HEK293 (cell line): ENCODE data around the gene PDLIM5.

Experiments used
- CTCF ChIA-PET: fragments of 350-600 bp; formaldehyde crosslinking; extraction: SDS; loops from one replicate; lab custom pipeline; 2021; ENCODE audit warnings: antibody characterized with exemption; lab: Yijun Ruan, JAX
- POLR2A ChIA-PET: fragments of 300-600 bp; formaldehyde crosslinking; extraction: SDS; loops from one replicate; lab custom pipeline; 2020; ENCODE audit warnings: antibody characterized with exemption, inconsistent platforms; lab: Yijun Ruan, JAX
- H3K27ac ChIP-seq: fragments of 200-500 bp; sonication (Bioruptor generic); 2 replicates; pipeline ENCODE4 v1.5.1; 2014; ENCODE audit warnings: low read depth, low read length, control low read depth, inconsistent platforms; ENCODE audit errors: extremely low read depth
- H3K36me3 ChIP-seq, 2 experiments: fragments of 200-500 bp in 1 of 2; sonication (Bioruptor generic) in 1 of 2; 1 replicate in 1 of 2; 2 replicates in 1 of 2; pipeline ENCODE4 v1.5.1; 2014 to 2017; ENCODE audit warnings: inconsistent platforms in 2 of 2, low read length in 2 of 2; ENCODE audit not compliant: control insufficient read depth in 2 of 2, insufficient read depth in 1 of 2
- H3K4me1 ChIP-seq: fragments of 200-500 bp; sonication (Bioruptor generic); 2 replicates; pipeline ENCODE4 v1.5.1; 2014; ENCODE audit warnings: mild to moderate bottlenecking, low read length, inconsistent platforms; ENCODE audit not compliant: control insufficient read depth, insufficient read depth
- H3K4me3 ChIP-seq: 2 replicates; pipeline ENCODE4 v1.5.1; 2011; ENCODE audit warnings: low read depth, mild to moderate bottlenecking, control low read depth, low read length, moderate library complexity
- H3K9me3 ChIP-seq: fragments of 200-500 bp; sonication (Bioruptor generic); 2 replicates; pipeline ENCODE4 v1.5.1; 2014; ENCODE audit warnings: low read depth, low read length, inconsistent platforms; ENCODE audit not compliant: control insufficient read depth, insufficient read depth
- BCL11A ChIP-seq: fragments of 450-650 bp; formaldehyde crosslinking; IDR thresholded peaks from 2 replicates; pipeline ENCODE4 v1.5.1; 2016; ENCODE audit warnings: low read depth, missing biosample characterization, missing genetic modification characterization
- GLIS2 ChIP-seq: fragments of 450-650 bp; formaldehyde crosslinking; IDR thresholded peaks from 2 replicates; pipeline ENCODE4 v1.5.1; 2016; ENCODE audit warnings: missing biosample characterization, missing genetic modification characterization
- INSM2 ChIP-seq: fragments of 450-650 bp; formaldehyde crosslinking; IDR thresholded peaks from 2 replicates; pipeline ENCODE4 v1.5.1; 2016; ENCODE audit warnings: missing biosample characterization, missing genetic modification characterization
- KLF16 ChIP-seq: fragments of 450-650 bp; formaldehyde crosslinking; IDR thresholded peaks from 2 replicates; pipeline ENCODE4 v1.5.1; 2017; ENCODE audit warnings: missing biosample characterization, missing genetic modification characterization
- KLF17 ChIP-seq: fragments of 450-650 bp; formaldehyde crosslinking; IDR thresholded peaks from 2 replicates; pipeline ENCODE4 v1.5.1; 2016; ENCODE audit warnings: missing biosample characterization, missing genetic modification characterization
- KLF7 ChIP-seq: fragments of 450-650 bp; formaldehyde crosslinking; IDR thresholded peaks from 2 replicates; pipeline ENCODE4 v1.5.1; 2016; ENCODE audit warnings: missing biosample characterization, missing genetic modification characterization, borderline replicate concordance
- PRDM4 ChIP-seq: fragments of 450-650 bp; formaldehyde crosslinking; IDR thresholded peaks from 2 replicates; pipeline ENCODE4 v1.5.1; 2017; ENCODE audit warnings: missing biosample characterization, missing genetic modification characterization
- PRDM6 ChIP-seq: fragments of 450-650 bp; formaldehyde crosslinking; IDR thresholded peaks from 2 replicates; pipeline ENCODE4 v1.5.1; 2017; ENCODE audit warnings: missing biosample characterization, missing genetic modification characterization
- TSHZ1 ChIP-seq: fragments of 450-650 bp; formaldehyde crosslinking; IDR thresholded peaks from 2 replicates; pipeline ENCODE4 v1.5.1; 2016; ENCODE audit warnings: missing biosample characterization, missing genetic modification characterization, borderline replicate concordance
- ZBTB11 ChIP-seq: fragments of 450-650 bp; formaldehyde crosslinking; conservative IDR thresholded peaks from 2 replicates; pipeline ENCODE4 v1.5.1; 2016; ENCODE audit warnings: low read depth, missing biosample characterization, missing genetic modification characterization
- ZNF16 ChIP-seq: fragments of 450-650 bp; formaldehyde crosslinking; IDR thresholded peaks from 2 replicates; pipeline ENCODE4 v1.5.1; 2016; ENCODE audit warnings: low read depth, missing biosample characterization, missing genetic modification characterization
- ZNF2 ChIP-seq: fragments of 450-650 bp; formaldehyde crosslinking; IDR thresholded peaks from 2 replicates; pipeline ENCODE4 v1.5.1; 2016; ENCODE audit warnings: missing biosample characterization, missing genetic modification characterization
- ZNF280C ChIP-seq: fragments of 450-650 bp; formaldehyde crosslinking; IDR thresholded peaks from 2 replicates; pipeline ENCODE4 v1.5.1; 2016; ENCODE audit warnings: missing biosample characterization, missing genetic modification characterization
- ZNF302 ChIP-seq: fragments of 450-650 bp; formaldehyde crosslinking; IDR thresholded peaks from 2 replicates; pipeline ENCODE4 v1.5.1; 2016; ENCODE audit warnings: missing biosample characterization, missing genetic modification characterization, low read depth
- ZNF626 ChIP-seq: fragments of 450-650 bp; sonication (Bioruptor Pico); formaldehyde crosslinking; IDR thresholded peaks from 2 replicates; pipeline ENCODE4 v1.5.1; 2018; ENCODE audit warnings: missing biosample characterization, missing genetic modification characterization, inconsistent platforms

PDLIM5 gene

GRCh38 chr4:94409962-94410361 lies 41.8 kb upstream of the PDLIM5 start:
- TF ChIP-seq TSHZ1 (tag by site-specific recombination) (no peak), GLIS2 (tag by site-specific recombination) (no peak), PRDM6 (tag by site-specific recombination) (0 out of 2 replicates have a peak, but pooled peaks have one; percentile 5), ZNF626 (tag by site-specific recombination) (no peak), PRDM4 (peak; percentile 66)
- Histone ChIP-seq H3K27ac (no peak overlapping the region), H3K9me3 (no peaks in the 10 kb centered on the region), H3K4me1 (no peaks in the 10 kb centered on the region), H3K36me3 (no peaks in the 10 kb centered on the region), H3K4me3 (no peak overlapping the region)
- CTCF ChIA-PET: interaction anchor here (0.9 kb wide), 1 partner anchor 9 kb away, joined by 3 read pairs; no protein-coding TSS in a partner anchor
- POLR2A ChIA-PET: no interaction called here

- no peaks in the 10 kb centered on the region for H3K9me3 ChIP-seq
- H3K27ac ChIP-seq: no peak overlapping the region; the same call in 1 of the 2 replicates
- H3K4me1 ChIP-seq: no peaks in the 10 kb centered on the region
- no peaks in the 10 kb centered on the region for H3K36me3 ChIP-seq
- H3K4me3 ChIP-seq: no peak overlapping the region
- ChIA-PET POLR2A (no interaction called here), CTCF (interaction anchor here (0.9 kb wide), 1 partner anchor 10 kb away, joined by 3 read pairs; no protein-coding TSS in a partner anchor)
- TF ChIP-seq ZNF280C (no peak), ZNF16 (tag by site-specific recombination) (no peak), BCL11A (tag by site-specific recombination) (no peak), KLF7 (tag by site-specific recombination) (no peak), ZNF302 (tag by site-specific recombination) (no peak), KLF16 (no peak), KLF17 (no peak), ZNF2 (tag by site-specific recombination) (peak; percentile 35; the same call in 1 of the 2 replicates), ZBTB11 (tag by site-specific recombination) (0 out of 2 replicates have a peak, but pooled peaks have one; percentile 34), INSM2 (peak; percentile 23; the same call in 1 of the 2 replicates)
Measured at GRCh38 chr4:94410678-94411206, 41.0 kb upstream of the PDLIM5 start.
